ENCODE results near the gene NGRN.
"Not testable (repeated sequence)": the region's sequence is repeated elsewhere in the genome, so short reads cannot be mapped to it uniquely, and the experiment has no call there.

The NGRN gene

DNA sequence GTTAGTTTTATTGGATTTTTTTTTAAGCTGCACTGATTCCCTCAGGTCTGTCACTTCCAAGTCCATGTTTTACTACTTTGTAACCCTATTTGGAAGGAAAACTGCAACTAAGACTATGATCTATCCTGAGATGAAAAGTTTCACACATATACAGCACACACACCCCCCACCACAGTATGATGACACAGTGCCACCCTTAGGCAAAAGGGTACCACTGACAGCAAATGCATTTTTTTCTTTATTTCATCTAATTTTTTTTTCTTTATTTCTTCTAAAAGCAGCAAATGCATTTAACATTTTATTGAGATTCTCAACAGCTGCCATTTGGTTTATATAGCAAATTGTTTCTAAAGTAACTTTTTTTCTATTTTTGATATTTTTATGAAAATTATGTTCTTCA is 21.2 kb downstream of the NGRN start:
- DNase-seq: peak; percentile 70

GRCh38 chr15:90287101-90287500 is 21.6 kb downstream of the NGRN start:
- no peak for DNase-seq

DNA sequence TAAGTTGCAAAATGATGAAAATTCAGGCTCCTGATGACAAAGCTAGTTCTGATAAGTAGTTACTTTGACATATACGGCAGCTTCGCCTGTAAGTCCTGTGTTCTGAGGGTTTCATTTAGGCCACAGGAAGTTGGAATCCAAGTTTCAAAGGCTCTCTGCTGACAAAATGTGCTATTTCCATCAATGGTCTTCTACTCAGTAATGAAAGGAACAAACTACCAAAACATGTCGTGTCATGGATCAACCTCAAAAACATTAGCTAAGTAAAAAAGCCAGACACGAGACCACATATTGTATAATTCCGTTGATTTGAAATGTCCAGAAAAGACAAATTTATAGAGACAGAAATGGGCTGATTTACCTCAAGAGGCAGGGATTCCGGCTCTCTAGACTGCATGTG is 22.5 kb downstream of the NGRN start:
- no peak for DNase-seq

GRCh38 chr15:90291679-90292356 is 26.3 kb downstream of the NGRN start:
- DNase-seq: no peak

- peak; percentile 89 for DNase-seq
Measured at GRCh38 chr15:90293040-90293810, 27.8 kb downstream of the NGRN start.

- DNase-seq: no peak
Measured at GRCh38 chr15:90294159-90294558, 28.7 kb downstream of the NGRN start.

GRCh38 chr15:90294601-90295269 is 29.3 kb downstream of the NGRN start:
- no peak for DNase-seq

DNA sequence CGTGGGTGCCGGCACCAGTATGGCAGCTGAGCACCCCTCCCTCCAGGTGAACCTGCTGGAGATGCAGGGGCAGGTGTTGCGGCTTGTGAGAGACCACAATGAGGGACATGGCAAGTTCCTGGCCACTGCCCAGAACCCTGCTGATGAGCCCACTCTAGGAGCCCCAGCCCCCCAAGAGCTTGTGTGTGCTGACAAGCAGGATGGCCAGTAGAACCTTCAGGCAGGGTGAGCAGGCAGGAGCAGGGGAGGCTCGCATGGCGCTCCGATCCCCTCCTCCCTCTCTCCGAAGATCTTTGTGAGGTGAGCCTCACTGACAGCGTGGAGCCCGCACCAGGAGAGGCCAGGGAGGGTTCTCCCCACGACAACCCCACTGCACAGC is 29.8 kb downstream of the NGRN start:
- DNase-seq: no peak

DNA sequence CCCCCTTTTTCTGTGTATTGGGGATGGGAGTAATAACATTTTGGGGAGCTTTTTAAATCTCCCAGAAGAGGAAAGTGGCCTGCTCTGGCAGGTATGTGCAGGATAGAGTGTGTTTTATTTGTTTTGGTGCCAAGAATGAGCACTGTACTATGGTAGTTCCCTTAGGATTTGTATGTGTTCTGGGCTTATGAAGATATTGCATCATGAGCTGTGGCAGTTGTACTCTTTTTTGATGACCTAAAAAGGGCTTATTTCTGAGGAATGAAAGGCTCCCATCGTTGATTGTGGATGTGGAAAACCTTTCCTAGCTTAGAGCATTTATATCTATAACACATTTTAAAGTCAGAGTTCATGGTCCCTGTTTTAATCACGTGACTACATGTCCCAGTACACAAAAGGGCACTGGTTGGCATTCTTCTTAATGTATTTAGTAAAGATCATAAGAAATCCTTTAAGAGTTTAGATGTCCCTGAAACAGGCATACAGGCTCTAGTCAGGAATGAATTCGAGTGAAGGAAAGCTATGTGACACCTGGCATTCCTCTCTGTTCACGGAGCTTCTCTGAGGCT is 30.9 kb downstream of the NGRN start:
- not testable (repeated sequence) for DNase-seq

DNA sequence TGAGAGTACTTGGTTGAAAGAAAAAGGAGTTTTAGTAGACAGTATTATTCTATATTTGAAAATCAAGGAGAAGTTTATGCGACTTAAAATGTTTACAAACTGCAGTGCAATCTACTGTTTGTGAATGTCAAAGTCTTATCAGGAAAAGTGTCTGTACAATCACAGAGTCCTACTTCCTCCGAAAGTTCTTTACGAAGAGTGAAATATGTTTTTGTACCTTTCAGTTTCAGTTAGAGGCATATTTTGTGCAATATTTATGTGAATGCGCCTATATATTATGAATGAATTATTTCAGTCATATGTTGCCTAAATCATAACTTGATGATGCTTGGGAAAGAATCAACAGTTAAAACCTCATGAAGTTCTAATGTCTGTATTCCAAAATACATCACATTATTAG is 31.5 kb downstream of the NGRN start:
- DNase-seq: no peak

GRCh38 chr15:90300541-90300940 is 35.1 kb downstream of the NGRN start:
- no peak for DNase-seq

DNA sequence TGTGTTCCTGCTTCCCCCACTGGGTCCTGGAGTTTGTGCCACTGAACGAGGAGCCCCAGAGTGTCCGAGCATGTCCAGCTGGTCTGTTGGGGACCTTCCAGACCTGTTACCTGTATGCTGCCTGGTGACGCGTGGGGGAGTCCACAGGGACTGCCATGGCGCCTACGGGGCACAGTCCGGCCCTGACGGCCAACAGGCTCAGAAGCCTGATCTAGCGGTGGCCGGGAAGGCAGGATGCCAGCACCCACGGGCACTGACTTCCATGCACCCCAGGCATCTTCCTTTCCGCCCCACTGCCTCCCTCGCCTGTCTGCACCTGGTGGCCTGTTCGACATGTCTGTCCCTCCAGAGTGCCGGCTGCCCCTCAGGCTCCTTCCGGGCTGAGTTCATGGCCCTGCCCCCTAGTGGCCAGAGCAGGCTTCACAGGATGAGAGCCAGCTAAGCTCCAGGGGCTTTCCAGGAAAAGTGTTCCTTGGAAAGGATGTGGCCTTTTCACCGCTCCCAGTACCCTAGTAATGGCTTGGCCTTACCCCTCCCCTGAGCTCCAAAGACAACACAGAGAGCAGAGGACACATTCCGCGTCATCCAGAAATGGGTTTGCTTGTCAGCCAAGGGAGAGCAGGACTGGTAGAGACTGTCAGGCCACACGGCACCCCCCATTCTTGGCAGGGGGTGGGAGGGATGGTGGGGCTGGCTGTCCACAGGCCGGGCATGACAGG is 35.7 kb downstream of the NGRN start:
- peak; percentile 88 for DNase-seq

- DNase-seq: no peak
Measured at GRCh38 chr15:90301707-90302300, 36.3 kb downstream of the NGRN start.

DNA sequence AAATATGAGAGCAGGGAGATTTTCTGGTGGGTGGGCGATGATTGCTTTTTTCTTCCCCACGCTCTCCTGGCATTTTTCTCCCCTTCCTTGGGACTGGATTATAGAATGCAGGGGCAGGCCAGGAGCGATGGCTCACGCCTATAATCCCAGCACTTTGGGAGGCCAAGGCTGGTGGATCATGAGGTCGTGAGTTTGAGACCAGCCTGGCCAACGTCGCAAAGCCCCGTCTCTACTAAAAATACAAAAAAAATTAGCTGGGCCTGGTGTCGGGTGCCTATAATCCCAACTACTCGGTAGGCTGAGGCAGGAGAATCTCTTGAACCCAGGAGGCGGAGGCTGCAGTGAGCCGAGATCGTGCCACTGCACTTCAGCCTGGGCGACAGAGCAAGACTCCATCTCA is 39.9 kb downstream of the NGRN start:
- not testable (repeated sequence) for DNase-seq

DNA sequence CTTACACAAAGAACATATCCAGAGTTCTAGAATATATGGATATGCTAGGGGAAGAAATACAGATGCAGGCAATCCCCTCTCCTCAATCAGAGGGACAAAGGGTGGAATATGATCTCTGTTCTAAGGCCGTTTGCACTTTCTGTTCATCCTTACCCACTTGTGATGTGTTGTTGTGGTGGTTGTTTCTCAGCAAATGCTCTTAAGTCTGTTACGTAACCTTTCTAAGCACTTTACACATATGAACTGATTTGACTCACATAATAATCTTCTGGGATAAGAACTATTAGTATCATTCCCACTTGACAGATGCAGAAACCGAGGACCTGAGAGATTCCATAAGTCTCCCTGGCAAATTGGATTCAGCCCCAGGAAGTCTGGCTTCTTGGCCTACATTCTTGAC is 40.5 kb downstream of the NGRN start:
- DNase-seq: no peak

GRCh38 chr15:90306560-90306959 is 41.1 kb downstream of the NGRN start:
- DNase-seq: peak; percentile 71

DNA sequence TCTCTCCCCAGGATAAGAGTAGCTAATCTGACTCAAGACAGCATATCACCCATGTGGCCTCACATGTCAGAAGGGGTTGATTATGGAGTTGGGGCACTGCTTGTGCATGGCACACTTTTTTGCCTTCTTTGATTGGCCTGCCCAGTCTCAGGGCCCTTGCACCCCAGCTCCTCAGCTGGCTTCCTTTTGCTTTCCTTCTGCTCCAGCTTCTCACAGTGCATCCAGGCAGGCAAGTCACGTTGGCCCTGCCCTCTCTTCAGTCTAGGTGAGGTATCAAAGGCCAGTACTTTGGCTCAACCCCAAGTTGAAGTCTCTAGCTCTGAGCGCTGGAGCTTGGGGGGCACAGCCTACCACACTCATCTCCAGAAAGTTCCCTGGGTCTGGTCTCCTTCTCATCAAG is 42.2 kb downstream of the NGRN start:
- no peak for DNase-seq

DNA sequence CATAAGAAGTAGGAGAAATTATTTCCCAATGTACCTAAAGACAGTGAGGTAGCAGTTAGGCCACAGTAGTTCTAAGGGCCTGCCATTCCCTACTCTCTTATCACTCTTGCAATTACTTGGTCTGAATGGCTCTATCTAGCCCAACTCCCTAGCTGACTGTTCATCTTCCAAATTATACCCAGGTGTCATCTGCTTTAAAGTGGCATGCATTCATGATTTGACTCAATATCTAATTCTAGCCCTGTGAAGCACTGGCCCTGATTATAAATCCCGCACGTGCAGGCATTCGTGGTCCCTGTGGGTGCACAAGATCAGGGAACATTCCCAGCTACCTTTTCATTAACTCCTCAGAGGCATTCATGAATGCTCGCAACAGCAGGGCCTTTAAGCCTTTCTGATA is 43.5 kb downstream of the NGRN start:
- DNase-seq: no peak

DNA sequence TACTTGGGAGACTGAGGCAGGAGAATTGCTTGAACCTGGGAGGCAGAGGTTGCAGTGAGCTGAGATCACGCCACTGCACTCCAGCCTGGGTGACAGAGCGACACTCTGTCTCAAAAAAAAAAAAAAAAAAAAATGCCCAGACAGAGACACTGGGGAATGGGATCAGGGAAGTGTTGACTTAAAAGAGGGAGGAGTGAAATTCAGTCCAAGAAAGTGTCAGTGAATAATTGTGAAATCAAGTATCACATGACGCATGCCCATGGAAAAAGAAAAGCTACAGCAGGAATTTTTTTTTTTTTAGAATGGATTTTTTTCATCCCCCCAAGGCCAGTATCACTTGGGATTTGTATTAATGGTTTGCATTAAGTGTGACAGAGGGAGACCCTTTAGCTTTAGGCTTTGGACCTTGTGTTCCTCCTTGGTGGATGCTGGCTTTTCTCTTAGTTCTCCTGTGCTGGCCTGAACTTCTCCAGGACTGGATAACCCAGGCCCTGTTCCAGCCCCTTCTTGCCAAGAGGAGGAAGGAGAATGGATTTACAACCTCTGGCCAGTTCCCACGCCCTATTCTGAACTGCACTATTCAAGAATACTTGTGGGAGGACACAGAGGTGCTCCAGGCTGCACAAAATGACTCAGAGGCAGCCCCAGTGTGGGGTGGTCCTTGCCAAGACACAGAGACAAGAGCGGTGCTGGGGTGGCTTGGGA is 50.0 kb downstream of the NGRN start:
- no peak for DNase-seq

DNA sequence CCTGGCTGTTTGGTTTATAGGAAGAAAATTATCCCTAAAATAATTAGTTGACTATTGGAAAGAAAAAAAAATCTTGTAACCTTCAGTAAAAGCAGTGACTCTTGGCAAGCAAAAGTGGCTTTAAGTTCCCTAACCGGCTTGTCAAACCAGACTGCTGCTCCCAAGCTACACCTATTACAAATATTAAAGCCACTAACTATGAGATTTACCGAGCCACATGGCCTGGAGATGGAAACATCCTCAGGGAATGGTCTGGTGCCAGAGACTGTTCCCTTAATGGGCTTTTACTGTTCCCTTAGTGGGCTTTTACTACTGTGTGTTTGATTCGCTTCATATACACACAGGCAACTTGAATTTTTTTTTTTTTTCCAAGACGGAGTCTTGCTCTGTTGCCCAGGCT is 50.7 kb downstream of the NGRN start:
- DNase-seq: no peak

DNA sequence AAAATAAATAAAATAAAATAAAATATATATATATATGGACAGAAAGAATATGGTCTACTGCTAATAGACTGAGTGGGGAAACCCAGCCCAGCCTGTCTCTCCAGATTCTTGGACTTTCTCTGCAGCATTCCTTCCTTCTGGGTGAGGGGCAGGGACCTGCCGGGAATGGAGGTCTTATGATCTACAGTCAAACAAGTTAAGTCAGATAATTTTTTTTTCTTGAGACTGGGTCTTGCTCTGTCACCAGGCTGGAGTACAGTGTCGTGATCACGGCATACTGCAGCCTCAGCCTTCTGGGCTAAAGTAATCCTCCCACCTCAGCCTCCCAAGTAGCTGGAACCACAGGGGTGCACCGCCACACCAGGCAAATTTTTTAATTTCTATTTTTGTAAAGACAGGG is 53.1 kb downstream of the NGRN start:
- no peak for DNase-seq

Data from activated effector memory CD4-positive, alpha-beta T cell treated with anti-CD3 and anti-CD28 coated beads, Interleukin-2, amount 50 U/mL, for 16 hours (primary cell).